GM10266 (cell line): ENCODE data around the gene GCHFR.
A peak's percentile ranks its signal among the peaks of the same experiment; 100 is the strongest.

Source experiments
- DNase-seq: peaks from one replicate; pipeline ENCODE4 v3.0.0; 2012; ENCODE audit errors: extremely low spot score
- CTCF ChIP-seq: IDR thresholded peaks from 2 replicates; pipeline ENCODE4 v1.5.1; 2012; ENCODE audit warnings: mild to moderate bottlenecking, low read depth; ENCODE audit not compliant: control insufficient read depth, insufficient read depth; ENCODE audit errors: missing control alignments

Gene GCHFR

GRCh38 chr15:40803076-40803475 is 39.2 kb downstream of the GCHFR start:
- DNase-seq, result no peak
- no peak for TF ChIP-seq CTCF

- DNase-seq, result no peak
- no peak for TF ChIP-seq CTCF
Measured at GRCh38 chr15:40803688-40804087, 39.8 kb downstream of the GCHFR start.

- DNase-seq, result no peak
- no peak for TF ChIP-seq CTCF
Measured at GRCh38 chr15:40806672-40807027, 42.8 kb downstream of the GCHFR start.

- DNase-seq, result peak; percentile 86
- no peak for TF ChIP-seq CTCF
Measured at GRCh38 chr15:40807028-40807887, 43.4 kb downstream of the GCHFR start, which contains the start of the genes DNAJC17 and ZFYVE19. DNAJC17 (minus strand) TSS chr15:40807473; CDS start chr15:40807446, 27 bp downstream. ZFYVE19 (plus strand) TSS chr15:40807089; CDS start chr15:40807590, 501 bp downstream.

- no peak for DNase-seq
- no peak for TF ChIP-seq CTCF
Measured at GRCh38 chr15:40807888-40808461, 44.1 kb downstream of the GCHFR start.

- no peak for TF ChIP-seq CTCF
- peak; percentile 25 for DNase-seq
Measured at GRCh38 chr15:40808861-40809450, 45.1 kb downstream of the GCHFR start.

- DNase-seq, result no peak
- no peak for TF ChIP-seq CTCF
Measured at GRCh38 chr15:40812721-40813425, 49.0 kb downstream of the GCHFR start.
